ENCODE measurements around the gene ARMC12. TPM values are rescaled to one million over a fixed set of nuclear protein-coding genes. Genes with fewer than 3 reads are reported as not detected.

ARMC12 gene
- total RNA-seq, 1 experiment from 2014 or later: 1.0 TPM

DNA sequence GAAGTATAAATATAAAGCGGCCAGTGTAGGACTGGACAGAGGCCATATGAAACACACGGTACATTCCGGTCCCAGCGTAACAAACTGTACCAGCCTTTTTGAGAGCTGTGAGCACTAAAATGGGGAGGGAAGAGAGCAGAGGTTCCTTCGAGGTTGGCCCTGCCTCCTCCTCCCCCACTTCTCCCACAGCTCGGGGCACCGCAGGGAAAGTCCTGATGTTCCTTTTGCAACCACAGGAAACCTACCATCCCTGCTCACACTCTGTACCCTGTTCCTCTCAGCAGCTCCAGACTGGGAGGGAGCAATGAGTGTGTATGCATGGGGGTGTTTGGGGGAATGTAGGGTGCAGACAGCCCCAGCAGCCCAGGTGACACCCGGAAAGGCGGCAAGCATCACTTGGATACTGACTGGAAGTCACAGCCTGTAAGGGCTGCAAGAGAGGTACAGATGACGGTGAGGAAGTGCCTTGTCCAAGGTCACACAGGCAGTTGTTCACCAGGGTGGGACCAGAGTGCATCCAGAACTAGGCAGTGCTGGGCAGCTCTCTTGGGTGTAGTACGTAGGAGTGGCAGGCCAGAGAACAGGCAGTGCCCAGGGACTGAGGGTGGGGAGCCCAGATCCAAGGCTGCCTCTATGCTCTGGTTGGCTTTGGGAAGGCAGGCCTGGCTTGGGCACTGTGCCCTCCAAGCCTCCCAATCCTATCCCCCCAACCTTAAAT, 11.0 kb upstream of the ARMC12 start:
- Mint-ChIP-seq H3K27ac (no peak overlapping the region), H3K27me3 (ENCODE audit: low read depth) (peaks cover 35% of the 10 kb centered on the region), H3K4me3 (no peak overlapping the region), H3K36me3 (no peaks in the 10 kb centered on the region), H3K4me1 (peaks cover 50% of the 10 kb centered on the region), H3K9me3 (no peaks in the 10 kb centered on the region)
- ChIA-PET POLR2A (no interaction called here), CTCF (interaction anchor here (0.8 to 1.9 kb wide), 3 partner anchors 11 to 203 kb away, joined by 4 to 6 read pairs (median 4); partner anchors contain the start of gene ARMC12)
- TF ChIP-seq FOXK1 (CRISPR knock-in tag; IDR thresholded peaks at IDR 0.05) (no peak), RORB (CRISPR knock-in tag; IDR thresholded peaks at IDR 0.05) (no peak), KAT7 (CRISPR knock-in tag; IDR thresholded peaks at IDR 0.05; ENCODE audit: borderline replicate concordance) (no peak), SMAD4 (CRISPR knock-in tag; IDR thresholded peaks at IDR 0.05) (no peak), PRRX2 (CRISPR knock-in tag; IDR thresholded peaks at IDR 0.05) (no peak), IRF2 (CRISPR knock-in tag; IDR thresholded peaks at IDR 0.05; ENCODE audit: borderline replicate concordance, low read depth) (no peak), ZNF263 (CRISPR knock-in tag; IDR thresholded peaks at IDR 0.05; ENCODE audit: low read depth) (no peak), ELF4 (CRISPR knock-in tag; IDR thresholded peaks at IDR 0.05; ENCODE audit: low read depth) (no peak), ERG (CRISPR knock-in tag; IDR thresholded peaks at IDR 0.05) (no peak), ZNF425 (CRISPR knock-in tag; conservative IDR thresholded peaks at IDR 0.05) (no peak), SP1 (CRISPR knock-in tag; conservative IDR thresholded peaks at IDR 0.05) (no peak), ZNF532 (CRISPR knock-in tag; IDR thresholded peaks at IDR 0.05; ENCODE audit: borderline replicate concordance) (no peak), GTF2I (CRISPR knock-in tag; conservative IDR thresholded peaks at IDR 0.05) (no peak), E2F1 (CRISPR knock-in tag; IDR thresholded peaks at IDR 0.05) (no peak)
- TF ChIP-seq, protein P1, sequence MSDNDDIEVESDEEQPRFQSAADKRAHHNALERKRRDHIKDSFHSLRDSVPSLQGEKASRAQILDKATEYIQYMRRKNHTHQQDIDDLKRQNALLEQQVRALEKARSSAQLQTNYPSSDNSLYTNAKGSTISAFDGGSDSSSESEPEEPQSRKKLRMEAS (CRISPR knock-in tag; IDR thresholded peaks at IDR 0.05): no peak
- TF ChIP-seq, protein P2, sequence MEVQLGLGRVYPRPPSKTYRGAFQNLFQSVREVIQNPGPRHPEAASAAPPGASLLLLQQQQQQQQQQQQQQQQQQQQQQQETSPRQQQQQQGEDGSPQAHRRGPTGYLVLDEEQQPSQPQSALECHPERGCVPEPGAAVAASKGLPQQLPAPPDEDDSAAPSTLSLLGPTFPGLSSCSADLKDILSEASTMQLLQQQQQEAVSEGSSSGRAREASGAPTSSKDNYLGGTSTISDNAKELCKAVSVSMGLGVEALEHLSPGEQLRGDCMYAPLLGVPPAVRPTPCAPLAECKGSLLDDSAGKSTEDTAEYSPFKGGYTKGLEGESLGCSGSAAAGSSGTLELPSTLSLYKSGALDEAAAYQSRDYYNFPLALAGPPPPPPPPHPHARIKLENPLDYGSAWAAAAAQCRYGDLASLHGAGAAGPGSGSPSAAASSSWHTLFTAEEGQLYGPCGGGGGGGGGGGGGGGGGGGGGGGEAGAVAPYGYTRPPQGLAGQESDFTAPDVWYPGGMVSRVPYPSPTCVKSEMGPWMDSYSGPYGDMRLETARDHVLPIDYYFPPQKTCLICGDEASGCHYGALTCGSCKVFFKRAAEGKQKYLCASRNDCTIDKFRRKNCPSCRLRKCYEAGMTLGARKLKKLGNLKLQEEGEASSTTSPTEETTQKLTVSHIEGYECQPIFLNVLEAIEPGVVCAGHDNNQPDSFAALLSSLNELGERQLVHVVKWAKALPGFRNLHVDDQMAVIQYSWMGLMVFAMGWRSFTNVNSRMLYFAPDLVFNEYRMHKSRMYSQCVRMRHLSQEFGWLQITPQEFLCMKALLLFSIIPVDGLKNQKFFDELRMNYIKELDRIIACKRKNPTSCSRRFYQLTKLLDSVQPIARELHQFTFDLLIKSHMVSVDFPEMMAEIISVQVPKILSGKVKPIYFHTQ (CRISPR knock-in tag; IDR thresholded peaks at IDR 0.05): no peak
- TF ChIP-seq, protein P3, sequence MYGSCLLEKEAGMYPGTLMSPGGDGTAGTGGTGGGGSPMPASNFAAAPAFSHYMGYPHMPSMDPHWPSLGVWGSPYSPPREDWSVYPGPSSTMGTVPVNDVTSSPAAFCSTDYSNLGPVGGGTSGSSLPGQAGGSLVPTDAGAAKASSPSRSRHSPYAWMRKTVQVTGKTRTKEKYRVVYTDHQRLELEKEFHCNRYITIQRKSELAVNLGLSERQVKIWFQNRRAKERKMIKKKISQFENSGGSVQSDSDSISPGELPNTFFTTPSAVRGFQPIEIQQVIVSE (CRISPR knock-in tag; IDR thresholded peaks at IDR 0.05; ENCODE audit: borderline replicate concordance): no peak
- DNase-seq (ENCODE audit: low spot score): no peak
- ATAC-seq: no peak
